Activated T-cell treated with anti-CD3 and anti-CD28 coated beads for 1 hour (primary cell): ENCODE data around the gene MYEOV.

Source experiments
- DNase-seq: peaks from one replicate; pipeline ENCODE4 v3.0.0-alpha.2; 2020; ENCODE audit warnings: low read depth

The MYEOV gene

DNA sequence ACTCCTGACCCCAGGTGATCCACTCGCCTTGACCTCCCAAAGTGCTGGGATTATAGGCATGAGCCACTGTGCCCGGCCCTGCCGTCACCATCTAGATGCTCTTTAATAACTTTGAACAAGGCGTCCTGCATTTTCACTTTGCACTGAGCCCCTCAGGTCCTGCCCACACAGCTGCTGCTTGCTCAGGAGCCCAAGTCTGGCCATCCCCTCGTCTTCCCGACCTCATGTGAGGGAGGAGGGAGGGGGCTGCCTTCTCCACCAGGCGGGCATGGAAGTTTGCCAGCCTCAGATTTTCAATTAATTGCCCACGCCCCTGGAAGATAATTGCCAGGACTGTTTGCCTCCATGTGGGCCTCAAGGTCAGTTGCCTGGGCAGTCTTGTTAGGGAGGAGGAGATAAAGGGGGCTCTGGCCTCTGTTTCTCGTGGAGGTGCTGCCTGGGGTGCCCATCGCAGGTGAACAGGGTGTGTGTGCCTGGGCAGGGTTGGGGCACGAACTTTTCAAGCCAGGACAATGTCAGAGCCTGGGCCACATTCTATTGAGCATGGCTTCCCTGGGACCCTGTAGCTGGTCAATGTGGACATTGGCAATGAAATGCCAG is 27.9 kb upstream of the MYEOV start:
- DNase-seq = no peak

DNA sequence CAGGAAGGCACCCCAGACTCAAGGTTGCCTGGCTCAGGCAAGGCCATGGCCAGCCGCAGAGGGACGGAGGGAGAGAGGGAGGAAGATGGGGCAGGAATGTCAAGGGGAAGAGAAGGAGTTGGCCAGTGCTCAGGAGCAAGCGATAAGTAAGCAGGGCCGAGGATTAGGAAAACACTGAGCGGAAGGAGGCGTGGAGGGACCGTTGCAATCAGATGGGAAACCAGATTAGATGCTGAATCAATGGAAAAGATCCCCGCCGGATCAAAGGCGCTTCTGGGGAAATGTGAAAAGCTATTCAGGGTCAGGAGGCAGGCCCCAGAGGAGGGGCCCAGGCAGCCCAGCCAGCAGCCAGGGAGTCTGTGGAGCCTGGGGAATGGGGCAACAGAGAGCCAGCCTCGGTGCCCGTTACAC is 26.6 kb upstream of the MYEOV start:
- no peak for DNase-seq

DNA sequence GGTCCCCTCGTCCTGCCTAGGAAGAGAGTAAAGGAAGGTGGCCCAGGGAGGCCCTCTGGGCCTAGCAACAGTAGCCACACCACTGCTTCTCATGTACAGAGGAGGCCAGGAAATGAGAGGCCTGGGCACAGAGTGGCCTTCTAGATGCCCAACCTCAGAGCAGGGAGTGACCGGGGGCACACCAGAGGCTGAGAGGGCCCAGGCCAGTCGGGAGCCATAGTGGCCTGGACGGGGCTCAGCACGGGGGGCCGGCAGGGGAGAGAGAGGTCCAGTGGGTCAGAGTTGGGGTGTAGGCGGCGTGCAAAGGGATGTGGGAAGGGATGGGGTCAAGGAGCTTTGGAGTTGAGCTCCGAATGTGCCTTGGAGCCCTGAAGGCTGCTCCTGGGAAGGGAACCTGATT is 25.0 kb upstream of the MYEOV start:
- DNase-seq = no peak

DNA sequence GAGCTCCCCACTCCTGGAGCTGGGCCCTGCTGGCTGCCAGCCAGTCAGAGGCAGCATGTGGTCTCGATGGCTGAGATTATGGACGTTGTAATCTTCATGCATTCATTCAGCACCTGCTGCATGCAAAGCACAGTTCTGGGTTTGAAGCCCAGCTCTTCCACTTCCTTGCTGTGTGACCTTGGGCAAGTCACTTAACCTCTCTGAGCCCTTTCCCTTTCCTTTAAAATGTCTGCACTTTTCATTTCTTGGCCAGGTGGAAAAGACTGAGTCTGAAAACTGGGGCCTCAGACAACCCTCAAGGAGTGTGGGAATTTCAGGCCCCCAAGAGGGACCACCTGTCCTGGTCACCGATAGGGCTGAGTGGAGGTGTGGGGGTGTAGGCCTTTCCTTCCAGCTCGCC is 24.6 kb upstream of the MYEOV start:
- no peak for DNase-seq

DNA sequence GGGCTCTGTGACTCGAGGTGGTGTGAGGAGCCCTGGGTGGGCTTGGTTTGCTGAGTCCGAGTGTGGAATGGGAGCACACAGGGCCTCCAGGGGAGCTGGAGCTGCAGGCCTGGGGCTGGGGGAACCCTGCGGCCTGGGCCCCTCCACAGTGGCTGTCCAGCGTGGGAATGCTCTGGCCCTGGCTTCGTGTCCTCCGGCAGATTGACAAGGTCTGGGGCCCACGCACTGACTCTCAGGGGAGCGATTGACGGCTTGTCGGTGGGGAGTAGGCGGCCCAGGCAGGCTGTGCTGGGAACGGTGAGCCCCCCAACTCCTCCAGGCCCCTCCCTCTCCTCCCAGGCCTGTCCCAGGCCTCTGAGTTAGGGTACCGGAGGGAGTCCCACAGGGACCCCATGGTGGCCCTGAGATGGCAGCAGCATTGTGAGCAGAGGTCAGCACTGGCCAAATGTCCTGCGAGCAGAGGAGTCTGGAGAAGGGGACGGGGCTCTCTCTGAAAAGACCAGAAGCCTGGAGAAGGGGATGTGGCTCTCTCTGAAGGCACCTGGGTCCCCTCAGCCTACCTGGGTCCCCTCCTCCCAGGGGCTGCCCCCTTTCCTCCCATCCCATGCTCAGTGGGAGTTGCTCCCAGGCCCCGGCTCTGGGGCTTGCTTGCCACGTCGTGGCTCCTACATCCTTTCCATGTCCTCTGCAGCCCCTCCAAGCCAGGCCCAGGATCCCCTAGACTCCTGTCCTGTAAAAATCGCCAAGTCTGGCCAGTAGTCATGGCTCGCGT is 23.8 kb upstream of the MYEOV start:
- DNase-seq = no peak

GRCh38 chr11:69270941-69271340 is 23.0 kb upstream of the MYEOV start:
- DNase-seq = no peak

DNA sequence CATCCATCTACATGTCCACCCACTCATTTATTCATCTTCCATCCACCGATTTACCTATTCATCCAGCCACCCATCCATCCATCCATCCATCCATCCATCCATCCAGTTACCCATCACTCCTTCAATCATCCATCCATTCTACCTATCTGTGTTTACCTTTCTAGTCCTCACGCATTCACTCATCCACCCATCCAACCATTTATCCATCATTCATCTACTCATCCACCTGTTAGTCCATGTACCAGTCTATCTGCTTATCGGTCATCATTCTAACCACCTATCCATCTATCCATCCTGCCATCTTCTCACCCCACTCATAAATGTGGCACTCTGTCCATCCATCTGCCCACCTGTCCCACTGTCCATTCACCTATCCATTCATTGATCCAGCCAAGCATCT is 21.9 kb upstream of the MYEOV start:
- DNase-seq = no peak

DNA sequence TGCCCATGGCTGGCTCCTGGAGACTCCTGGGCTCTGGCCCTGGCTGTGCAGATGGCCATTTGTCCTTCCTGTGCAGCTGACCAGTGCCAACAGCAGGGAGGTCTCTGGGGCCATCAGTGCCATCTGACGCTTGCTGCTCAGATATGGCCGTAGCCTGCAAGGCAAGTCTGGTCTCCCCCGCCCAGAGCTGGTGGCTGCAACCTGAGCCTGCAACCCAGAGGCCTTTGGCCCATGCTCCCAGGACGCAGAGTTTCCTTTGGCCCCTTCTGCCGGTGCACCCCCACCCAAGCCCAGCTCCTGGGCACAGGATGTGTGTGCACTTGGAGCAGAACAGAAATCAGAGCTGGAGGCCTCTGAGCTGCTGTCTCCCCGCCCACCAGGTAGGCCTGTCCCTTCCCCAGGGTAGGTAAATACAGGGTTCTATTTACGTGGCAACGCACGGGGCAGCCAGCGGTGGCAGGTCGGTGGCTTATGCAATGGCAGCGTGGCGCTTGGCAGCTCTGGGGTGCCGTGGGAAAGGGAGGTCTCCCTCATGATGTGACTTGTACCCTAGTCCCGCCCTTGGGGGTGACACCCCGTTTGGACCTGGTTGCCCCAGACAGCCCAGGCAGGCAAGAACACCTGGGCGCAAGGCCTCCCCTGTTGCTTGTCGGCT is 21.0 kb upstream of the MYEOV start:
- DNase-seq = no peak

DNA sequence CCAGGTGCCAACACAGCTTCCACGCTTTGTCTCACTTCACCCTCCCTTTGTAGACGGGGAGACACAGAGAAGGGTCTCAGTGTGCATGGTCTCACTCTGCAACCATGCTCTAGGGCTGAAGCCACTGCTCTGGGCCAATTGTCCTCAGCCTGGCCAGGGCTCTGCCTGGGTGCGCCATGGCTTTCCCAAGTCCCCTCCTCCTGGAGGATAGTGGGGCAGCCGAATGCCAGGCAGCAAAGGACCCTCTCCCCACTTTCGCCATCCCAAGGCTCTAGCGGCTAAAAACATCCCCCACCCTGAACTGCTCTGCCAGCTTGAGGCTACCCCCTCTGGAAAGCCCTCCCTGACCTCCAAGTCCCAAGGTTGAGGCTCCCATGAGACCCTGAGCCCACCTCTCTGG is 20.4 kb upstream of the MYEOV start:
- DNase-seq = no peak

- no peak for DNase-seq
Observed at GRCh38 chr11:69274531-69275016, 19.4 kb upstream of the MYEOV start.

DNA sequence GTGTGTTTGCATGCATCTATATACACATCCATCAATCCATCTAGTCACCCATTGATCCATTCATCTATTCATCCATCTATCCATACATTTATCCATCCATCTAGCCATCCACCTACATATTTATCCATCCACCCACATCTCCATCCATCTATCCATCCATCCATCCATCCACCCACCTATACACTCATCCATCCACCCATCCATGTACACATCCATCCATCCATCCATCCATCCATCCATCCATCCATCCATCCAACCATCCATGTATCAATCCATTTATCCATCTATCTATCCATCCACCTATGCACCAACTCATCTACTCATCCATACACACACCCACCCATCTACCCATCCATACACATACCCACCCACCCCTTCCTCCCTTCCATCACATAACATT is 18.8 kb upstream of the MYEOV start:
- no peak for DNase-seq

DNA sequence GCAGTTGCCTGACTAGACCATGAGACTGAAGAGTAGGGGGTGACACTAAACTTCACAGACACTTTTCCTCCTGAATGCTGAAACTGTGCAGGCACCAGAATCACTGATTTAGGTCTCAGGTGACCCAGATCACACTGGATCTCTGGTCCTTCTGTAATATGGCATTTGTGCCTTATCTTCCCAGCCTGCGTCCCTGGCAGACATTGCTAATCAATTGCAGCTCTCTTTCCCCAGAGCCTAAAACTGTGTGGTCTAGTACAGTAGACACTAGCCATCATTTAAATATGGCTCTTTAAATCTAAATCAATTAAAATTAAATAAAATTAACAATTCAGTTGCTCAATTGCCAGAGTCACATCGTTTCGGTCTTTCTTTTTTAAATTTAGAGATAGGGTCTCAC is 17.8 kb upstream of the MYEOV start:
- no peak for DNase-seq

DNA sequence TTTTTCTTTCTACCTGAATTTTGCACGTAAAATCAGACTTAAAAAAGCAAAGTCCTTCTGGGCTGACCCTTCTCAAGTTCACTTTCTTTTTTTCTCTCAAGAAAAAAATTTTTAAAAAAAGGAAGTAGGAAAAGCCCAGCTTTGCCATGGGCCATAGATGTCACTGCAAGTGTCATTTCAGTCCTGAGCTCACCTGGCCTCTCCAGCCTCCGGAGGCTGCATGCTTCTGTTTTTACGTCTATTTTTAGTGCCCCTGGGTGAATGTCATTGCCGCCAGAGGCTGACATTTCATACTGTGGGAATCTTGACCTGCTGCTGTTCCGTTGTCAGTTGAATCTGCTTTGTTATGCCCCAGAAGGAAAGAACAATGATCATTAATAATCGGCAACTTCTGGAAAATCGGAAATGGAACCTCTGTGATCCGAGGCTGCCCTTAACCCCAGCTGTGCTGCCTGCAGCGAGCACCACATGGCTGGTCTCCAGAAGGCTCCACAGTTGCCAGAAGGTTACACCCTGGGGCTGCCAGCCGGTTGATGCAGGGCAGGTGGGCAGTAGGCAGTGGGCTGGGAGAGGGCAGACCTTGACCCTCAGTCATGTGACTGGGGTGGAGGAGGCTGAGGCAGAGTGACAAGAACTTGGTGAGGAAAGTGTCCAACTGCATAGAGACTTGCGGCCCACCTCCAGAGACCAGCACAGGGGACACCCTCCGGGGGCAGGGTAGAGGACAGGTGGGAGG is 16.7 kb upstream of the MYEOV start:
- DNase-seq = no peak

- DNase-seq = no peak
Observed at GRCh38 chr11:69278091-69278867, 15.7 kb upstream of the MYEOV start.

DNA sequence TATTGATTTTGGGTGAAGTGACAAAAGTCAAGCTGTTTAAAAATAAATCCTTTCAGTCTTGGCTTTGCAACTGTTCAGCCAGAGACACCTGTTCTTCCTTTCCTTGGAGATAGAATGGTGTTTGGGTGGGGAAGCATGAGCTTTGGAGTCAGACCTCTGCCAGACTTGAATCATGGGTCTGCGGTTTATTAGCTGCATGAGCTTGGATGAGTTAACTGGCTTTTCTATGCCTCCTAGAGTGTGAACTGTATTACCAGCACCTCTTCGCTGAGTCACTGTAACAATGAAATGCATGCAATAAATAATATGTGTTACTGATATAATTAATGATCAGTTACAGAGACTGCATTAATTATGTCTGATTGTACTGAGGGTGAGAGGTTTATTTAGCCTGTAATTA is 13.5 kb upstream of the MYEOV start:
- DNase-seq = no peak

- no peak for DNase-seq
Observed at GRCh38 chr11:69280994-69281393, 13.0 kb upstream of the MYEOV start.

- no peak for DNase-seq
Observed at GRCh38 chr11:69283446-69283845, 10.5 kb upstream of the MYEOV start.

GRCh38 chr11:69284081-69284511 is 9.9 kb upstream of the MYEOV start:
- DNase-seq = no peak

GRCh38 chr11:69285091-69285490 is 8.9 kb upstream of the MYEOV start:
- DNase-seq = no peak

DNA sequence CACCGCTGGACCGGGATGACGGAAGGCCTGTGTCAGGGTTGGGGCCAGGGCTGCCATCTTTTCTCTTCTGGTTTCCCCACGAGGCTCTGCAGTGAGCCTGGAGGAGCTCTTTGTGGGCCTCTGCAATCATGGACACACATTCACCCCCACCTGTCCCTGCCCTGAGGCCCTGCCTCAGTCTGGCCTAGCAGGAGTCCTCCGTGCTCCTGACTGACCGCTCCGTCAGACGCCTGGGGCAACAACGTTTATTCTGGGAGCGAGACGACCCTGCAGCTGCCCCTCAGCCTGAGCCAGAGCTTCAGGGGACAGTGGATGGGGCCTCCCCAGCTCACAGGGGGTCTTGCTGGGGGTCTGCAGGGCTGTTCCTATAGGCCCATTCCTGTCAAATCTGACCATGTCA is 8.2 kb upstream of the MYEOV start:
- no peak for DNase-seq
